Measurements from ENCODE around the gene MYBPHL.

Gene MYBPHL

DNA sequence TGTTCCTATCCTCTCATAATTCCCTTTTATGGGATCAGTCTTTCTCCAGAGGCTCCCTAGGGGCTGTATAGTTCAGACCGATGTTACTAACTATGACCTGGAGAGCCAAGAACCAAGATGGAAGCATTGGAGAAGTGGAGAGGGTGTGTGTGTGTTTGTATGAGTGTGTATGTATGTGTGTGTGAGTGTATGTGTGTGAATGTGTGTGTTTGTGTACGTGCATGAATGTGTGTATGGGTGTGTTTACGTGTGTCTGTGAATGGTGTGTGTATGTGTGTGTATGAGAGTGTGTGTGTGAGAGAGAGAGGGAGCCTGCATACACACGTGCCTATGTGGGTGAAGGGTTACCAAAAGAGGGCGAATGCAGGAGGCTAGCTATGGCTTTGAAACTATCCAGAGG is 4.9 kb downstream of the MYBPHL start:
- ChIA-PET CTCF (interaction anchor here (0.6 kb wide), 1 partner anchor 230 kb away, joined by 3 read pairs; no protein-coding TSS in a partner anchor), POLR2A (no interaction called here)

DNA sequence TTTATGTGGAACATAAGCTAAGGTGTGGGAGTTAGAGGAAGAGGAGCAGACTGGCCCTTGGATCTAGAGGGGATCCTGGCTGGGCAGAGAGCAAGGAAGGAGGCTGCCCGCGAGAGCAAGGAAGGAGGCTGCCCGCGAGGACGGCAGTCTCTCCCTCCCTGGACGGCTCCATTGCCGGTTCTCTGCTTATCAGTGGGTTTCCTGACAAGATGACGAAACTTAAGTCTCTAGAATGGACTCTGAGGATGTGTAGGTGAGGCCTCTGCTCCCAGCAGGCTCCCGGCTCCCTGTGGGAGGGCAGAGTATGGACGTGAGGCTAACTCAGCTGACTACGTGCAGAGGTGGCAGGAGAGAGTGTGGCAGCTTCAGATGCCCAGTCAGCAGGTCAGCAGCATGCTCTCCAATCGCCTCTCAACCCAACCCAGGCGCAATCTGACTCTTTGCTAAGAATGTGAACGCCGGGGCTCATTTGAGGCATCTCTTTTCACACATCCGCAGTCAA is 6.1 kb downstream of the MYBPHL start:
- no peak overlapping the region for H3K4me3 ChIP-seq (ENCODE audit: low read depth, low read length)
- ChIA-PET POLR2A (no interaction called here), CTCF (no interaction called here)
- no peak for DNase-seq (ENCODE audit: low read depth, low spot score)
- TF ChIP-seq, protein P1, sequence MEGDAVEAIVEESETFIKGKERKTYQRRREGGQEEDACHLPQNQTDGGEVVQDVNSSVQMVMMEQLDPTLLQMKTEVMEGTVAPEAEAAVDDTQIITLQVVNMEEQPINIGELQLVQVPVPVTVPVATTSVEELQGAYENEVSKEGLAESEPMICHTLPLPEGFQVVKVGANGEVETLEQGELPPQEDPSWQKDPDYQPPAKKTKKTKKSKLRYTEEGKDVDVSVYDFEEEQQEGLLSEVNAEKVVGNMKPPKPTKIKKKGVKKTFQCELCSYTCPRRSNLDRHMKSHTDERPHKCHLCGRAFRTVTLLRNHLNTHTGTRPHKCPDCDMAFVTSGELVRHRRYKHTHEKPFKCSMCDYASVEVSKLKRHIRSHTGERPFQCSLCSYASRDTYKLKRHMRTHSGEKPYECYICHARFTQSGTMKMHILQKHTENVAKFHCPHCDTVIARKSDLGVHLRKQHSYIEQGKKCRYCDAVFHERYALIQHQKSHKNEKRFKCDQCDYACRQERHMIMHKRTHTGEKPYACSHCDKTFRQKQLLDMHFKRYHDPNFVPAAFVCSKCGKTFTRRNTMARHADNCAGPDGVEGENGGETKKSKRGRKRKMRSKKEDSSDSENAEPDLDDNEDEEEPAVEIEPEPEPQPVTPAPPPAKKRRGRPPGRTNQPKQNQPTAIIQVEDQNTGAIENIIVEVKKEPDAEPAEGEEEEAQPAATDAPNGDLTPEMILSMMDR (IDR thresholded peaks at IDR 0.05; ENCODE audit: insufficient read depth, low read length, missing control alignments): no peak

More for the DNA sequence above, 4.9 kb downstream of the MYBPHL start:
- DNase-seq (ENCODE audit: low read depth, low spot score): no peak
- TF ChIP-seq, protein P1 (IDR thresholded peaks at IDR 0.05; ENCODE audit: insufficient read depth, low read length, missing control alignments): no peak
- H3K4me3 ChIP-seq (ENCODE audit: low read depth, low read length): no peak overlapping the region

DNA sequence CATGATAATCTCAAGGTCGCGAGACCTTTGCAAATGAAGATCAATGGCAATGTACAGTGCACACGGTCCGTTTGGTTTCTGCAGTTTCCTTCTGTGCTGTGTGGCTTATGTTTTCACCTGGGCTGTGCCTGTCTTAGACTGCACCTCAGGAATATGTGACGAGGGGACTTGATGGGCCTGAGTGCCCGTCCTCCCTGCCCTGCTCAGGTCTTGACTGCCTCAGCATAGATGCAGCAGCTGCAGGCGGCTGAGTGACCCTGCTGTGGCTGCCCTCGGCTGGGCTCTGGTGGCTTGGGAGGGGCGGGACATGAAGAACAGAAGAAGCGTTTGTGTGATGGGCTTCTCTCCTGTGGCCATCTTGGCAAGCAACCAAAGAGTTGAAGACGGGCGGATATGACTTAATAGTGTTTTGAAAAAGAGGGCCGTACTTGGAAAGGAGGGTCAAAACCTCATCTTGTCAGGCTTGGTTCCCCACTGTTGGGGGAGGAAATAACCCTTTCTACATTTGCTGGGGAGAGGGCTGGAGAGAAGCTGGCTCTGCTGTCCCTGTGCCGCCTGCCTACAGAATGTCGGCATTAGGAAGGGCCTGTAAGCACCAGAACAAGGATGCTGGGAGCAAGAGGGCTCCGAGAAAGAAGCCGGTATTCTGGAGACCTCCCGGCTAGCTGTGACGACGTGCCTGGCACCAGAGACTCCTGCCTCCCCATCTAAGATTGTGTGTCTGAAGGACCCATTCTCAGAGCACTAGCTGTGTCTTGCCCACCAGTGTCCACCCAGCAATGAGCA is 7.1 kb downstream of the MYBPHL start:
- TF ChIP-seq, protein P1 (IDR thresholded peaks at IDR 0.05; ENCODE audit: insufficient read depth, low read length, missing control alignments): no peak
- CTCF ChIA-PET: interaction anchor here (1.4 kb wide), 1 partner anchor 98 kb away, joined by 4 read pairs; the partner anchor contains the start of gene SORT1

GRCh38 chr1:109298666-109299557 is 7.9 kb downstream of the MYBPHL start:
- H3K4me3 ChIP-seq (ENCODE audit: low read depth, low read length): no peak overlapping the region
- POLR2A ChIA-PET: no interaction called here
- DNase-seq (ENCODE audit: low read depth, low spot score): peak; percentile 91
- CTCF ChIA-PET: interaction anchor here (1.4 kb wide), 1 partner anchor 99 kb away, joined by 4 read pairs; the partner anchor contains the start of gene SORT1
- TF ChIP-seq, protein P1 (IDR thresholded peaks at IDR 0.05; ENCODE audit: insufficient read depth, low read length, missing control alignments): no peak

More for the DNA sequence above, 7.1 kb downstream of the MYBPHL start:
- H3K4me3 ChIP-seq (ENCODE audit: low read depth, low read length): no peak overlapping the region
- DNase-seq (ENCODE audit: low read depth, low spot score): no peak
- POLR2A ChIA-PET: no interaction called here

GRCh38 chr1:109296782-109297181 is 10.0 kb downstream of the MYBPHL start:
- no peak for DNase-seq (ENCODE audit: low read depth, low spot score)
- ChIA-PET POLR2A (no interaction called here), CTCF (interaction anchor here (0.7 to 1.5 kb wide), 3 partner anchors 19 to 197 kb away, joined by 3 to 6 read pairs (median 4); partner anchors contain the start of gene CYB561D1)
- no peak overlapping the region for H3K4me3 ChIP-seq (ENCODE audit: low read depth, low read length)
- TF ChIP-seq, protein P1 (IDR thresholded peaks at IDR 0.05; ENCODE audit: insufficient read depth, low read length, missing control alignments): no peak

Data from AG04449 (cell line).